Hepatocyte (in vitro differentiated cells): ENCODE measurements around the gene MAST4. TPM values are rescaled to one million over a fixed set of nuclear protein-coding genes. Genes with fewer than 3 reads are reported as not detected.

Experiments
- DNase-seq: peaks from one replicate; pipeline ENCODE4 v3.0.0-alpha.2; 2016; ENCODE audit warnings: low spot score
- H2AFZ ChIP-seq: fragments of 200-600 bp; sonication (generic); 2 replicates; pipeline ENCODE4 v1.6.0; 2016; ENCODE audit warnings: antibody characterized with exemption, mild to moderate bottlenecking
- H3K27ac ChIP-seq: fragments of 200-600 bp; sonication (generic); 2 replicates; pipeline ENCODE4 v1.5.1; 2016; ENCODE audit warnings: mild to moderate bottlenecking
- H3K27me3 ChIP-seq: fragments of 200-600 bp; sonication (generic); 2 replicates; pipeline ENCODE4 v1.6.1; 2016
- H3K36me3 ChIP-seq: fragments of 200-600 bp; sonication (generic); replicated peaks from 2 replicates; pipeline ENCODE4 v1.5.1; 2016; ENCODE audit warnings: low read depth; ENCODE audit not compliant: insufficient read depth
- H3K4me1 ChIP-seq: fragments of 200-600 bp; sonication (generic); 2 replicates; pipeline ENCODE4 v1.5.1; 2016; ENCODE audit warnings: mild to moderate bottlenecking, moderate library complexity; ENCODE audit not compliant: insufficient read depth
- H3K4me2 ChIP-seq: fragments of 200-600 bp; sonication (generic); 2 replicates; pipeline ENCODE4 v1.6.0; 2016
- H3K4me3 ChIP-seq: fragments of 200-600 bp; sonication (generic); 2 replicates; pipeline ENCODE4 v1.5.1; 2016; ENCODE audit warnings: mild to moderate bottlenecking
- H3K79me2 ChIP-seq: fragments of 200-600 bp; sonication (generic); 2 replicates; pipeline ENCODE4 v1.6.0; 2017; ENCODE audit warnings: mild to moderate bottlenecking
- H3K9me2 ChIP-seq: fragments of 200-600 bp; sonication (generic); replicated peaks from 2 replicates; pipeline ENCODE4 v1.6.0; 2017; ENCODE audit warnings: mild to moderate bottlenecking; ENCODE audit not compliant: insufficient read depth
- H3K9me3 ChIP-seq: fragments of 200-600 bp; sonication (generic); 2 replicates; pipeline ENCODE4 v1.5.1; 2016; ENCODE audit warnings: low read depth, mild to moderate bottlenecking
- H4K20me1 ChIP-seq: fragments of 200-600 bp; sonication (generic); 2 replicates; pipeline ENCODE4 v1.6.0; 2016; ENCODE audit warnings: mild to moderate bottlenecking; ENCODE audit not compliant: insufficient read depth, poor library complexity, severe bottlenecking
- CTCF ChIP-seq: fragments of 200-600 bp; sonication (generic); IDR thresholded peaks from 2 replicates; pipeline ENCODE4 v1.5.1; 2016; ENCODE audit warnings: antibody characterized with exemption, mild to moderate bottlenecking; ENCODE audit not compliant: poor library complexity
- EZH2 ChIP-seq: fragments of 200-600 bp; sonication (generic); IDR thresholded peaks from 2 replicates; pipeline ENCODE4 v1.6.1; 2016; ENCODE audit warnings: antibody characterized with exemption, mild to moderate bottlenecking, borderline replicate concordance
- EZH2phosphoT487 ChIP-seq: fragments of 200-600 bp; sonication (generic); IDR thresholded peaks from one replicate; pipeline ENCODE4 v1.6.1; 2018; ENCODE audit warnings: antibody characterized with exemption, mild to moderate bottlenecking, low read depth, moderate library complexity; ENCODE audit not compliant: unreplicated experiment, severe bottlenecking
- WGBS: methylation state at CpG from one replicate; pipeline ENCODE4 v1.1.6; 2016; ENCODE audit warnings: low lambda C conversion rate; ENCODE audit errors: missing lambda C conversion rate; 5-methylcytosine and 5-hydroxymethylcytosine counted together
- polyA plus RNA-seq: library from polyadenylated mRNA; unstranded; fragments of >200 nt; fragmentation: Nextera tagmentation; extraction: Ambion mirVana; gene quantifications from 2 replicates; pipeline ENCODE4 v1.2.1, GENCODE V29; 2016
- total RNA-seq: library from RNA; depleted of rRNA; stranded (reverse); fragments of >200 nt; gene quantifications from 2 replicates; pipeline ENCODE4 v1.2.3, GENCODE V29; 2014

MAST4 gene
- total and polyA plus RNA-seq, 2 experiments from 2014 or later, result 11.7 to 13.2 TPM

- H3K27me3 ChIP-seq, result no peaks in the 10 kb centered on the region
- no peaks in the 10 kb centered on the region for H3K4me1 ChIP-seq
- no peak overlapping the region for H3K27ac ChIP-seq
- no peak overlapping the region for H3K4me3 ChIP-seq
- WGBS, result 71% methylated on average over 3 of the region's 3 CpGs
- no peak overlapping the region for H2AFZ ChIP-seq
- no peaks in the 10 kb centered on the region for H3K36me3 ChIP-seq
- H3K9me3 ChIP-seq, result no peaks in the 10 kb centered on the region
- DNase-seq, result no peak
- H3K79me2 ChIP-seq, result no peaks in the 10 kb centered on the region
- H4K20me1 ChIP-seq, result no peaks in the 10 kb centered on the region
- TF ChIP-seq EZH2phosphoT487 (no peak), EZH2 (no peak), CTCF (no peak)
- H3K9me2 ChIP-seq, result no peaks in the 10 kb centered on the region
- H3K4me2 ChIP-seq, result no peak overlapping the region
Measured at GRCh38 chr5:66987540-66987939, 391.3 kb downstream of the MAST4 start.

DNA sequence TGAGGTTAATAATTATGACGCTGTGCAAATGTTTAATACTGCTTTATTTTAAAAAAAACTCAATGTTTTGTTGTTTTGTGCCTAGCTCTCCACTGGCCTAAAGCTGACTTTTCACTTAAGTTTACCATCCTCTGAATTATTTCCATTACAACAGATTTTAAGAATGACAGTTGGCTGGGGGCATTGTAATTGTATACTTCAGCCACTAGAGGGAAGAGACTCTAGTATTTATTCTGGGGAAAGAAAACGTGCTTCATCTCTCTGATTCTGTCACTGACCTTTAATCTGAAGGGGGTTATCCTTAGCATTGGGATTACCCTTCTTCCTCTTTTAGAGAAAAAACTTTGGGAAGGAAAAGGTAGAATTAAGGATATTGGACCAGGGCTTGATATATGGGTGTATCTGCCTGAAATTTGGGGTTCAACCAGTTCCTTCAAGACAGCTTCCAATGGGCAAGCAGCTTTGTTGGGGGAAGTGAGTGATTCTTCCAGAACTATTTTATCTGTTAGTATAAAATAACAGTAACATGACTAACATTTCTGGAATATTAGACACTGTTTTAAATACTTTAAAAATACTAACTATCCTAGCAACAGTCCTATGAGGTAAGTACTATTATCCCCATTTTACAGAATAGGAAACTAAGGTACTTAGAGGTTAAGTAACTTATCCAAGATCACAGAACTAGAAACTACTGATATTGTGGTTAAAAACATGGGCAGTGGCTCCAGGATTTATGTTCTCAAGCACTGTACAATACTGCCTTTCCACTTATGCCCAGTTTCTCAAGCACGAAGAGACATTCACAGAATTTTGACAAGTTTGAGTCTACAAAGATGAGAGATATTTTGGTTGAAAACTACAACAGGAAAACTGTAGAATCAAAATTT is 392.0 kb downstream of the MAST4 start:
- Histone ChIP-seq H2AFZ (no peak overlapping the region), H3K4me1 (no peaks in the 10 kb centered on the region), H4K20me1 (no peaks in the 10 kb centered on the region), H3K4me3 (no peak overlapping the region), H3K27ac (no peak overlapping the region), H3K4me2 (no peak overlapping the region), H3K27me3 (no peaks in the 10 kb centered on the region), H3K36me3 (no peaks in the 10 kb centered on the region), H3K79me2 (no peaks in the 10 kb centered on the region), H3K9me3 (no peaks in the 10 kb centered on the region), H3K9me2 (no peaks in the 10 kb centered on the region)
- peak; percentile 45 for DNase-seq
- 48% methylated on average over 3 of the region's 3 CpGs for WGBS
- TF ChIP-seq CTCF, result peak; percentile 65
- TF ChIP-seq EZH2phosphoT487, result no peak

GRCh38 chr5:66989286-66989685 is 393.1 kb downstream of the MAST4 start:
- Histone ChIP-seq H3K36me3 (no peaks in the 10 kb centered on the region), H3K27me3 (no peaks in the 10 kb centered on the region), H3K4me3 (no peak overlapping the region), H3K27ac (no peak overlapping the region), H3K4me2 (no peak overlapping the region), H3K79me2 (no peaks in the 10 kb centered on the region), H3K4me1 (peaks cover 4% of the 10 kb centered on the region), H4K20me1 (no peaks in the 10 kb centered on the region), H3K9me2 (no peaks in the 10 kb centered on the region), H3K9me3 (no peaks in the 10 kb centered on the region), H2AFZ (no peak overlapping the region)
- 5% methylated on average over 1 of the region's 1 CpG for WGBS
- TF ChIP-seq EZH2 (no peak), EZH2phosphoT487 (no peak), CTCF (no peak)
- DNase-seq, result no peak
